ENCODE data around the gene TMEM145.

The TMEM145 gene

DNA sequence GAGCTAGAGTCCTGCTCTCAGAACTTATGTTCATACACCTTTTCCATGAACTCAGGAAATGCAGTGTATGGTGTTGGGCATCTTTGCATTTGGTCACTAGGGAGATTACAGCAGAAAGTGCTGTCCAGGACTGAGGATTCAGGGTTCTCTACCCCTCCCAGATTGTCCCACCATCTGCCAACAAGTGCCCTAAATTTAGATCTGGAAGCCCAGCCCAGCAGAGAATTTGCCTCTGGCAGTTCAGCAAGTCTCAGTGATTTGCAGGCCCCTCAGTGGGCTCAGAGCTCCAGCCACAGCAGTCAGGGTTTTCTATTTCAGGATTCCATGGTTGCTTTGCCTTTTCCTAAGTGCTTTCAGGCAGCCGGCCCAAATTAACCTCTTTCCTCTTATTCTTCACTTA is 53.6 kb downstream of the TMEM145 start:
- DNase-seq, result no peak

DNA sequence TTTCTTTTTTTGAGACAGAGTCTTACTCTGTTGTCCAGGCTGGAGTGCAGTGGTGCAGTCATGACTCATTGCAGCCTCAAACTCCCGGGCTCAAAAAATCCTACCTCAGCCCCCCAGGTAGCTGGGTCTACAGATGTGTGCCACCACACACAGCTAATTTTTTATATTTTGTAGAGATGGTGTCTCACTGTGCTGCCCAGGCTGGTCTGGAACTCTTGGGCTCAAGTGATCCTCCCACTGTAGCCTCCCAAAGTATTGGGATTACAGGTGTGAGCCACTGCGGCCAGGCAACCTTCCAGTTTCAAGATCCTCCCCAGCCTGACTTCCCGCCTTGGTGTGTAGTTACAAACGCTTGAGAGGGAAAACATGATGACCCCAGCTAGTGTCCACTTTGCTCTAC is 54.8 kb downstream of the TMEM145 start:
- DNase-seq, result no peak

DNA sequence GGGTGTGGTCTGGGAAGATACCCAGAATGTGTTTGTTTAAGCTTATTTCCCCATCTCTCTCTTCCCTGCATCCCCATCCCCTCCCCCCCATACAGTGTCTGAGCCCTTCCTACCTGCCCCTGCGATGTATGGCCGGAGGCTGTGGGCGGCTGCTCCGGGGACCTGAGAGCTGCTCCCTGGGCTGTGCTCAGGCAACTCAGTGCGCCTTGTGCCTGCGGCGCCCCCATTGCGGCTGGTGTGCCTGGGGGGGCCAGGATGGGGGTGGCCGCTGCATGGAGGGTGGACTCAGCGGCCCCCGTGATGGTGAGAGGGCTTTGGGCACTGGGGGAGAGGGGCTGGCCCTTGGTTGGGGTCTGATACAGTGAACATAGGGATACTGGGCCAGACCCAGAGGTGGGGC is 55.3 kb downstream of the TMEM145 start:
- DNase-seq, result no peak

DNA sequence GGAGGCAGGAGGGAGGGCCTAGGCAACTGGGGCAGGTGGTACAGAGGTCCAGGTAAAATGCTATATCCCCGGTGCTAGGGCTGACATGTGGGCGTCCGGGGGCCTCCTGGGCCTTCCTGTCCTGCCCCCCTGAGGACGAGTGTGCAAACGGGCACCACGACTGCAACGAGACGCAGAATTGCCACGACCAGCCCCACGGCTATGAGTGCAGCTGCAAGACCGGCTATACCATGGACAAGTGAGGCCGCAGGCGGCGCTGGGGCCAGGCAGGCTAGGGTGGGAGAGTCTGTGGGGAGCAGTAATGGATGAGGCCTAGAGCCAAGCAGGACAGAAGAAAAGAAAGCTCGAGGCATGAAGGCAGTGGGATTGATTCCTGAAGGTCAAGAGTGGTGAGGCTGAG is 55.7 kb downstream of the TMEM145 start:
- DNase-seq, result no peak

DNA sequence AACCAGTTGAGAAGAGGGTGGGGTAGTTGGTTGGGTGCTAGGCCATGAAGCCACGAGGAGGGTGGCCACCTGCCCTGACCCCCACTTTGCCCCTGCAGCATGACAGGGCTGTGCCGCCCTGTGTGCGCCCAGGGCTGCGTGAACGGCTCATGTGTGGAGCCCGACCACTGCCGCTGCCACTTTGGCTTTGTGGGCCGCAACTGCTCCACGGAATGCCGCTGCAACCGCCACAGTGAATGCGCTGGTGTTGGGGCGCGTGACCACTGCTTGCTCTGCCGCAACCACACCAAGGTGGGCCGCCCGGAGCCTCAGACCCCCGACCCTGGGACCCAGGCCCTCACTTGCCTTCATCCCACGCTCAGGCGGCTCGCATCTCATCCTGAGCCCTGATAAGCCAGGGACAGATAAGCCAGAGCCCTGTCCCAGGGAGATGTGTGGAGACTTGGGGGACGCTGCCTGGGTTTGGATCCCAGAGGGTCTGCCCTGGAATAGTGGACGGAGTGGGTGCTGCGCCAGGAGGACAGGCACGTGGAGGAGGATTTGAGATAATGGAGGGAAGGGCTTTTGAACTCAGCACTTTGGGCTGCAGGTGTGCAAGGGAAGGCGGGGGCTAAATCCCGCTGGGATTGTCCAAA is 56.4 kb downstream of the TMEM145 start:
- DNase-seq, result no peak

DNA sequence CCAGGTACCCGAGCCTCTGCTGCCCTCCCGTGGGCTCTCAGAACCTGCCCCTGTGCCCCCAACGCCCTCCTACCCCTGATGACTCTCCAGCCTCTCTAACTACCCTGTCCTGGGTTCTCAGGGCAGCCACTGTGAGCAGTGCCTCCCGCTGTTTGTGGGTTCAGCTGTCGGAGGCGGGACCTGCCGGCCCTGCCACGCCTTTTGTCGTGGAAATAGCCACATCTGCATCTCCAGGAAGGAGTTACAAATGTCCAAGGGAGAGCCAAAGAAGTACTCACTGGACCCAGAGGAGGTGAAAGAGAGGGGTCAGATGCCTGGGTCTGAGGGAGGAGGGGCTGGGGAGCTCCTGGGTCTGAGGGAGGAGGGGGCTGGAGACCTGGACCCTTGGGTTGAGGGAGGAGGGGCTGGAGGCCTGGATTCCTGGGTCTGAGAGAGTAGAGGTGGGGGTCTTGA is 57.0 kb downstream of the TMEM145 start:
- peak; percentile 3 for DNase-seq

DNA sequence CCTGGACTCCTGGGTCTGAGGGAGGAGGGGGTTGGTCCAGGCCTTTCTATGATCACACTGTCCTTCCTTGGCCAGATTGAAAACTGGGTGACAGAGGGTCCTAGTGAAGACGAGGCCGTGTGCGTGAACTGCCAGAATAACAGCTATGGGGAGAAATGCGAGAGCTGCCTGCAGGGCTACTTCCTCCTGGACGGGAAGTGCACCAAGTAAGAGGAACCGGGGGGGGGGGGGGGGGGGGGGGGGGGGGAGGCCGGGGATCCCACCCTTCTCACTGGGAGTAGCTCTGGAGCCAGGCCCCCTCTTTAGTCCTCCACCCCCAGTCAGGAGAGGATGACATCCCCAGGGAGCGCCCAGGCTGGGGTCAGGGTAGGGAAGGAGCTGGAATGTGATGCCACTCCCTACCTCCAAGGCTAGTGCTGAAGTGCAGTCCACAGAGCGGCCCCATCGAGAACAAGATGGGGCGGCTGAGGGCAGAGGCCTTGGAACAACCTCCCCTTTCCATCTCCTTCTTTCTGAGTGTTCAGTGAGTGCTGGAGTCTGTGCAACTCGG is 57.6 kb downstream of the TMEM145 start:
- no peak for DNase-seq
